HG02571 (cell line): ENCODE data around the gene NTSR1.

Experiments used
- ATAC-seq: cut with Tn5 transposase; IDR thresholded peaks from one replicate; pipeline ENCODE4 v1.9.1; 2021; ENCODE audit warnings: mild to moderate bottlenecking, moderate library complexity; ENCODE audit not compliant: unreplicated experiment

Gene NTSR1

GRCh38 chr20:62797671-62798532 lies 89.3 kb downstream of the NTSR1 start:
- no peak for ATAC-seq

GRCh38 chr20:62799036-62799435 lies 90.4 kb downstream of the NTSR1 start:
- ATAC-seq, result no peak

GRCh38 chr20:62799459-62799858 lies 90.8 kb downstream of the NTSR1 start:
- no peak for ATAC-seq

GRCh38 chr20:62799873-62800272 lies 91.2 kb downstream of the NTSR1 start:
- ATAC-seq, result no peak

GRCh38 chr20:62800314-62801259 lies 92.0 kb downstream of the NTSR1 start:
- ATAC-seq, result no peak

GRCh38 chr20:62801284-62802010 lies 92.8 kb downstream of the NTSR1 start:
- no peak for ATAC-seq

- ATAC-seq, result no peak
Measured at GRCh38 chr20:62802026-62802712, 93.5 kb downstream of the NTSR1 start.

GRCh38 chr20:62804021-62804626 lies 95.5 kb downstream of the NTSR1 start:
- no peak for ATAC-seq

GRCh38 chr20:62804627-62805154 lies 96.1 kb downstream of the NTSR1 start, which contains the start of gene OGFR:
OGFR (plus strand) TSS chr20:62804835; CDS start chr20:62804860, 25 bp downstream.
- ATAC-seq, result no peak

GRCh38 chr20:62805155-62805710 lies 96.6 kb downstream of the NTSR1 start:
- ATAC-seq, result no peak

- ATAC-seq, result no peak
Measured at GRCh38 chr20:62805711-62806382, 97.2 kb downstream of the NTSR1 start.

GRCh38 chr20:62806383-62807050 lies 97.9 kb downstream of the NTSR1 start:
- ATAC-seq, result no peak

- ATAC-seq, result no peak
Measured at GRCh38 chr20:62807444-62808210, 99.0 kb downstream of the NTSR1 start.

- no peak for ATAC-seq
Measured at GRCh38 chr20:62808211-62808865, 99.7 kb downstream of the NTSR1 start.

GRCh38 chr20:62809530-62810428 lies 101.1 kb downstream of the NTSR1 start:
- no peak for ATAC-seq

GRCh38 chr20:62811320-62811719 lies 102.7 kb downstream of the NTSR1 start:
- ATAC-seq, result no peak
